Right lobe of liver (tissue), 4 donors: ENCODE results near the gene SOX8.

Experiments
- POLR2A ChIP-seq: fragments of 450-650 bp; IDR thresholded peaks from one replicate; pipeline ENCODE4 v1.6.1; 2017; ENCODE audit warnings: antibody characterized with exemption, mild to moderate bottlenecking
- TF ChIP-seq, protein P1 (sequence below), 4 donors: fragments of 200-600 bp in 3 of 4; fragments of 450-650 bp in 1 of 4; IDR thresholded peaks; one replicate each; pipeline versions ENCODE4 v1.5.1 to v1.8.0; 2016 to 2022; ENCODE audit warnings: antibody characterized with exemption in 4 of 4, mild to moderate bottlenecking in 2 of 4
- donor health status: DM: no; HTN: no; CAD: no.
- donor health status: DM: no; HTN: no; CAD: no.
- donor health status: DM: no; HTN: yes; CAD: no.

DNA sequence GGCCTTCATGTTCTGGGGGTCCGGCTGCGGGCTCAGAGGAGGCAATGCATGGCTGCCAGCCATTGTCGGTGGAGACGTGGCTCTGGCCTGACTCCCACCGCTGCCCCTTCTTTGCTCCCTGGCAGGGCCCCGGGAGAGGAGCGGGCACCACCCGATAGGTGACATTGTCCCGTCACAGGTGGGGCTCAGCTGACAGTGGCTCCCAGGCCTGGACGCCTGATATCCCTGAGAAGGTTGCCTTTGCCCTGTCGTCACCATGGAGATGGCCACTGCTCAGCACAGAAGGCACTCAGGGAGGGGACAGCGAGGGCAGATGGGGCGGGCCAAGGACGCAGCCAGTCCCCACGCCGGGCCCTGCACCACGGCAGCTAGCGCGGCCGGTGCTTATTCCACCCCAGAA, 42.6 kb downstream of the SOX8 start:
- TF ChIP-seq, protein P1, sequence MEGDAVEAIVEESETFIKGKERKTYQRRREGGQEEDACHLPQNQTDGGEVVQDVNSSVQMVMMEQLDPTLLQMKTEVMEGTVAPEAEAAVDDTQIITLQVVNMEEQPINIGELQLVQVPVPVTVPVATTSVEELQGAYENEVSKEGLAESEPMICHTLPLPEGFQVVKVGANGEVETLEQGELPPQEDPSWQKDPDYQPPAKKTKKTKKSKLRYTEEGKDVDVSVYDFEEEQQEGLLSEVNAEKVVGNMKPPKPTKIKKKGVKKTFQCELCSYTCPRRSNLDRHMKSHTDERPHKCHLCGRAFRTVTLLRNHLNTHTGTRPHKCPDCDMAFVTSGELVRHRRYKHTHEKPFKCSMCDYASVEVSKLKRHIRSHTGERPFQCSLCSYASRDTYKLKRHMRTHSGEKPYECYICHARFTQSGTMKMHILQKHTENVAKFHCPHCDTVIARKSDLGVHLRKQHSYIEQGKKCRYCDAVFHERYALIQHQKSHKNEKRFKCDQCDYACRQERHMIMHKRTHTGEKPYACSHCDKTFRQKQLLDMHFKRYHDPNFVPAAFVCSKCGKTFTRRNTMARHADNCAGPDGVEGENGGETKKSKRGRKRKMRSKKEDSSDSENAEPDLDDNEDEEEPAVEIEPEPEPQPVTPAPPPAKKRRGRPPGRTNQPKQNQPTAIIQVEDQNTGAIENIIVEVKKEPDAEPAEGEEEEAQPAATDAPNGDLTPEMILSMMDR (IDR thresholded peaks at IDR 0.05), result no peak
- TF ChIP-seq POLR2A, result no peak
